H9 (cell line): ENCODE results near the gene SLC2A1. TPM values are rescaled to one million over a fixed set of nuclear protein-coding genes. Genes with fewer than 3 reads are reported as not detected.
A peak's percentile ranks its signal among the peaks of the same experiment; 100 is the strongest.

Experiments used
- DNase-seq: peaks from one replicate; pipeline ENCODE4 v3.0.0-alpha.2; 2017
- H2AFZ ChIP-seq: one replicate; pipeline ENCODE4 v1.6.1; 2013; ENCODE audit warnings: mild to moderate bottlenecking, low read length, control low read depth, moderate library complexity
- H2AK5ac ChIP-seq: 2 replicates; pipeline ENCODE4 v1.6.1; 2013; ENCODE audit warnings: low read length, control low read depth, mixed read lengths; ENCODE audit not compliant: insufficient read length
- H2BK120ac ChIP-seq: one replicate; pipeline ENCODE4 v1.6.1; 2013; ENCODE audit warnings: low read depth, mild to moderate bottlenecking, low read length, control low read depth, inconsistent platforms; ENCODE audit not compliant: poor library complexity, severe bottlenecking
- H2BK12ac ChIP-seq: 2 replicates; pipeline ENCODE4 v1.6.1; 2013; ENCODE audit warnings: low read length, control low read depth, mixed read lengths, low read depth; ENCODE audit not compliant: insufficient read length
- H2BK15ac ChIP-seq: 2 replicates; pipeline ENCODE4 v1.6.1; 2013; ENCODE audit warnings: low read depth, low read length, control low read depth
- H2BK20ac ChIP-seq: one replicate; pipeline ENCODE4 v1.6.1; 2013; ENCODE audit warnings: low read depth, mild to moderate bottlenecking, low read length, control low read depth, inconsistent platforms; ENCODE audit not compliant: poor library complexity, severe bottlenecking
- H2BK5ac ChIP-seq: 2 replicates; pipeline ENCODE4 v1.6.1; 2013; ENCODE audit warnings: low read length, control low read depth, mixed read lengths; ENCODE audit not compliant: insufficient read length
- H3K14ac ChIP-seq: 2 replicates; pipeline ENCODE4 v1.6.1; 2013; ENCODE audit warnings: low read length, control low read depth; ENCODE audit not compliant: insufficient read depth
- H3K18ac ChIP-seq: 2 replicates; pipeline ENCODE4 v1.6.1; 2013; ENCODE audit warnings: low read depth, mild to moderate bottlenecking, mixed read lengths, low read length, control low read depth; ENCODE audit not compliant: insufficient read length
- H3K23ac ChIP-seq: 2 replicates; pipeline ENCODE4 v1.6.1; 2013; ENCODE audit warnings: low read length, control low read depth, mixed read lengths, low read depth; ENCODE audit not compliant: insufficient read length
- H3K23me2 ChIP-seq: 2 replicates; pipeline ENCODE4 v1.6.1; 2013; ENCODE audit warnings: low read depth, mild to moderate bottlenecking, mixed read lengths, low read length, control low read depth; ENCODE audit not compliant: insufficient read length, poor library complexity, severe bottlenecking
- H3K27ac ChIP-seq: 2 replicates; pipeline ENCODE4 v1.5.1; 2013; ENCODE audit warnings: low read length, control low read depth, mixed read lengths, low read depth; ENCODE audit not compliant: insufficient read length
- H3K27me3 ChIP-seq: 2 replicates; pipeline ENCODE4 v1.6.1; 2013; ENCODE audit warnings: low read length, control low read depth, inconsistent platforms; ENCODE audit not compliant: insufficient read depth
- H3K4ac ChIP-seq: 2 replicates; pipeline ENCODE4 v1.6.1; 2013; ENCODE audit warnings: low read depth, mild to moderate bottlenecking, control low read depth, inconsistent platforms, low read length, moderate library complexity
- H3K4me1 ChIP-seq: 2 replicates; pipeline ENCODE4 v1.6.1; 2013; ENCODE audit warnings: low read length, control low read depth, inconsistent platforms; ENCODE audit not compliant: insufficient read depth
- H3K4me2 ChIP-seq: 2 replicates; pipeline ENCODE4 v1.6.1; 2013; ENCODE audit warnings: low read length, control low read depth, mixed read lengths; ENCODE audit not compliant: insufficient read length, insufficient read depth
- H3K56ac ChIP-seq: 2 replicates; pipeline ENCODE4 v1.6.1; 2013; ENCODE audit warnings: low read depth, mild to moderate bottlenecking, mixed read lengths, low read length, control low read depth; ENCODE audit not compliant: insufficient read length
- H3K79me1 ChIP-seq: 2 replicates; pipeline ENCODE4 v1.6.1; 2013; ENCODE audit warnings: low read depth, mild to moderate bottlenecking, moderate library complexity, low read length, control low read depth, inconsistent platforms; ENCODE audit not compliant: insufficient read depth, poor library complexity, severe bottlenecking
- H3K79me2 ChIP-seq: 2 replicates; pipeline ENCODE4 v1.6.1; 2013; ENCODE audit warnings: low read length, control low read depth, inconsistent platforms; ENCODE audit not compliant: insufficient read depth
- H3K9ac ChIP-seq: 2 replicates; pipeline ENCODE4 v1.6.1; 2013; ENCODE audit warnings: low read length, control low read depth, mixed read lengths; ENCODE audit not compliant: insufficient read length; ENCODE audit errors: extremely low read depth
- H3K9me3 ChIP-seq: one replicate; pipeline ENCODE4 v1.6.1; 2013; ENCODE audit warnings: low read depth, low read length, inconsistent platforms; ENCODE audit not compliant: control insufficient read depth
- H3T11ph ChIP-seq: one replicate; pipeline ENCODE4 v1.6.1; 2013; ENCODE audit warnings: mild to moderate bottlenecking, low read length, control low read depth, inconsistent platforms
- H4K20me1 ChIP-seq: one replicate; pipeline ENCODE4 v1.6.1; 2013; ENCODE audit not compliant: control insufficient read depth, insufficient read length, insufficient read depth
- H4K5ac ChIP-seq: 2 replicates; pipeline ENCODE4 v1.6.1; 2013; ENCODE audit warnings: low read depth, mild to moderate bottlenecking, mixed read lengths, low read length, control low read depth; ENCODE audit not compliant: insufficient read length
- H4K8ac ChIP-seq: replicated peaks from 2 replicates; pipeline ENCODE4 v1.6.1; 2013; ENCODE audit warnings: low read length, control low read depth, mixed read lengths, low read depth; ENCODE audit not compliant: insufficient read length
- H4K91ac ChIP-seq: 2 replicates; pipeline ENCODE4 v1.6.1; 2013; ENCODE audit warnings: low read depth, mild to moderate bottlenecking, moderate library complexity, mixed read lengths, low read length, control low read depth; ENCODE audit not compliant: insufficient read length
- H3K27ac Mint-ChIP-seq, 3 experiments: 2 replicates in 2 of 3; 3 replicates in 1 of 3; pipeline ENCODE4 v1.8.0; 2020 to 2021; ENCODE audit warnings: mixed read lengths in 3 of 3, mild to moderate bottlenecking in 1 of 3, moderate library complexity in 1 of 3
- H3K27me3 Mint-ChIP-seq: 2 replicates; pipeline ENCODE4 v1.8.0; 2021; ENCODE audit warnings: low read depth, mild to moderate bottlenecking, moderate library complexity, mixed read lengths
- H3K36me3 Mint-ChIP-seq, 3 experiments: 2 replicates in 2 of 3; 3 replicates in 1 of 3; pipeline ENCODE4 v1.8.0; 2020 to 2021; ENCODE audit warnings: low read depth in 3 of 3, mixed read lengths in 3 of 3; ENCODE audit not compliant: insufficient read depth in 1 of 3
- H3K4me1 Mint-ChIP-seq, 2 experiments: 2 replicates each; pipeline ENCODE4 v1.8.0; 2020; ENCODE audit warnings: mixed read lengths in 2 of 2
- H3K4me3 Mint-ChIP-seq, 2 experiments: 2 replicates in 1 of 2; 3 replicates in 1 of 2; pipeline ENCODE4 v1.8.0; 2020 to 2021; ENCODE audit warnings: mild to moderate bottlenecking in 2 of 2, mixed read lengths in 2 of 2, moderate library complexity in 1 of 2
- H3K9me3 Mint-ChIP-seq, 2 experiments: 2 replicates in 1 of 2; 3 replicates in 1 of 2; pipeline ENCODE4 v1.8.0; 2020; ENCODE audit warnings: mild to moderate bottlenecking in 2 of 2, mixed read lengths in 2 of 2, moderate library complexity in 1 of 2
- WGBS: extraction: QIAGEN DNeasy Blood & Tissue Kit; methylation state at CpG from one replicate; pipeline ENCODE4 v1.1.7; 2013; ENCODE audit warnings: missing lambda C conversion rate, low lambda C conversion rate, mixed read lengths; ENCODE audit not compliant: insufficient read length; ENCODE audit errors: extremely low coverage; 5-methylcytosine and 5-hydroxymethylcytosine counted together
- total RNA-seq: library from RNA; stranded (reverse); gene quantifications from 2 replicates; pipeline ENCODE4 v1.2.1, GENCODE V29; 2021
- TF ChIP-seq, protein P1 (sequence below): fragments of 200-600 bp; sonication (generic); conservative IDR thresholded peaks from 3 replicates; pipeline ENCODE4 v1.8.0; 2021; ENCODE audit warnings: antibody characterized with exemption, mild to moderate bottlenecking

The SLC2A1 gene
- total RNA-seq, 1 experiment from 2014 or later = 186 TPM

DNA sequence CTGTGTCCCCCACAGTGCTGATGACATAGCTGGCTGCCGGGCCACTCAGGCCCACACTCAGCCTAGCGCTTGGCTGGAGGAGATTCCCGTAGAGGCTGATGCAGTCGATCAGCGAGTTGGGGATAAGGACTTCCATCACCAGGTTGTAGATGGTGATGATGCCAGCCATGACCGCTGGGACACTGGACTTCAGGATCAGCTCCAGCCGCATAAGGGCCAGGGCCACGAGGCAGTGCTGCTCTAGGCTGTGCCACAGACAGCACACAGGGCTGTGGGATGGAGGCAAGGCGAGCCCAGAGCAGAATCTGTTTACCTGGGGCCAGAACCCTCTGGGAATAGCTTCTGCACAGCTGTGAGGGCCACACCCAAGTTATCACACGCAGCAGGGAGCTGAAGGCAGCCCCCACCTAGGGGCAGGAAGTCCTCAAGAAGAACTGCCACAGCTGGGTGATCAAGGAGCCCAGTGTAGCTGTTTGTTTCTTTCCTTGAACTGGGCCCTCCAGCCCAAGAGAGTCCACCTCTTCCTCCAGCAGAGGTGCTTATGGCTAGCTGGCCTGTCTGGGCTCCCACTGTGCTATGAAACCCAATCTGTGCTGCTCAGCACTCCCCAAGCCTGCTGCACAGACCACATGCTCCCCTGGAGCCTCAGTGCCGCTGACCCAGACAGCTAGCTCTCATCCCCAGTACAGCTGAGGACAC, 6.2 kb downstream of the SLC2A1 start:
- H3K79me1 ChIP-seq = peaks cover 3% of the 10 kb centered on the region
- peaks cover 50 to 85% (median 69%) of the 10 kb centered on the region in 3 experiments for H3K36me3 Mint-ChIP-seq
- no peaks in the 10 kb centered on the region; the same call in 1 of the 2 replicates for H3K27me3 Mint-ChIP-seq

More for the DNA sequence above, 6.2 kb downstream of the SLC2A1 start:
- no peak overlapping the region for H3K4ac ChIP-seq
- H3K4me1 ChIP-seq = peaks cover 18% of the 10 kb centered on the region
- no peak overlapping the region for H4K8ac ChIP-seq
- H4K91ac ChIP-seq = no peak overlapping the region
- H3K23ac ChIP-seq = no peak overlapping the region
- no peak overlapping the region for H3T11ph ChIP-seq
- H2BK15ac ChIP-seq = no peak overlapping the region
- H3K9ac ChIP-seq = no peak overlapping the region
- H2BK120ac ChIP-seq = no peak overlapping the region
- no peaks in the 10 kb centered on the region for H3K9me3 ChIP-seq
- H3K27me3 ChIP-seq = no peaks in the 10 kb centered on the region
- peak overlapping the region; percentile 2 for H3K4me2 ChIP-seq
- H2BK12ac ChIP-seq = no peak overlapping the region
- Mint-ChIP-seq H3K27ac (peak overlapping the region in 2 of 3 experiments; percentile 84 to 86; a peak in 3 of 7 replicates), H3K9me3 (peaks cover 0 to 7% of the 10 kb centered on the region in 2 experiments; a peak in 2 of 5 replicates), H3K4me1 (peaks cover 83 to 86% of the 10 kb centered on the region in 2 experiments), H3K4me3 (peak overlapping the region in 1 of 2 experiments; percentile 68; a peak in 3 of 5 replicates)
- no peak overlapping the region for H2AFZ ChIP-seq
- no peak overlapping the region for H2BK5ac ChIP-seq
- no peak overlapping the region for H3K27ac ChIP-seq
- H4K5ac ChIP-seq = no peak overlapping the region
- TF ChIP-seq, protein P1, sequence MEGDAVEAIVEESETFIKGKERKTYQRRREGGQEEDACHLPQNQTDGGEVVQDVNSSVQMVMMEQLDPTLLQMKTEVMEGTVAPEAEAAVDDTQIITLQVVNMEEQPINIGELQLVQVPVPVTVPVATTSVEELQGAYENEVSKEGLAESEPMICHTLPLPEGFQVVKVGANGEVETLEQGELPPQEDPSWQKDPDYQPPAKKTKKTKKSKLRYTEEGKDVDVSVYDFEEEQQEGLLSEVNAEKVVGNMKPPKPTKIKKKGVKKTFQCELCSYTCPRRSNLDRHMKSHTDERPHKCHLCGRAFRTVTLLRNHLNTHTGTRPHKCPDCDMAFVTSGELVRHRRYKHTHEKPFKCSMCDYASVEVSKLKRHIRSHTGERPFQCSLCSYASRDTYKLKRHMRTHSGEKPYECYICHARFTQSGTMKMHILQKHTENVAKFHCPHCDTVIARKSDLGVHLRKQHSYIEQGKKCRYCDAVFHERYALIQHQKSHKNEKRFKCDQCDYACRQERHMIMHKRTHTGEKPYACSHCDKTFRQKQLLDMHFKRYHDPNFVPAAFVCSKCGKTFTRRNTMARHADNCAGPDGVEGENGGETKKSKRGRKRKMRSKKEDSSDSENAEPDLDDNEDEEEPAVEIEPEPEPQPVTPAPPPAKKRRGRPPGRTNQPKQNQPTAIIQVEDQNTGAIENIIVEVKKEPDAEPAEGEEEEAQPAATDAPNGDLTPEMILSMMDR = no peak
- peaks cover 89% of the 10 kb centered on the region for H3K79me2 ChIP-seq
- DNase-seq = no peak
- no peak overlapping the region for H3K18ac ChIP-seq
- peaks cover 10% of the 10 kb centered on the region for H3K23me2 ChIP-seq
- H4K20me1 ChIP-seq = peaks cover 4% of the 10 kb centered on the region
- H3K56ac ChIP-seq = no peak overlapping the region
- no CpG with 5 or more reads among the region's 11 CpGs for WGBS
- H2AK5ac ChIP-seq = no peak overlapping the region
- no peak overlapping the region for H2BK20ac ChIP-seq
- H3K14ac ChIP-seq = no peak overlapping the region
